ENCODE measurements around the gene GAL3ST2.

The GAL3ST2 gene

DNA sequence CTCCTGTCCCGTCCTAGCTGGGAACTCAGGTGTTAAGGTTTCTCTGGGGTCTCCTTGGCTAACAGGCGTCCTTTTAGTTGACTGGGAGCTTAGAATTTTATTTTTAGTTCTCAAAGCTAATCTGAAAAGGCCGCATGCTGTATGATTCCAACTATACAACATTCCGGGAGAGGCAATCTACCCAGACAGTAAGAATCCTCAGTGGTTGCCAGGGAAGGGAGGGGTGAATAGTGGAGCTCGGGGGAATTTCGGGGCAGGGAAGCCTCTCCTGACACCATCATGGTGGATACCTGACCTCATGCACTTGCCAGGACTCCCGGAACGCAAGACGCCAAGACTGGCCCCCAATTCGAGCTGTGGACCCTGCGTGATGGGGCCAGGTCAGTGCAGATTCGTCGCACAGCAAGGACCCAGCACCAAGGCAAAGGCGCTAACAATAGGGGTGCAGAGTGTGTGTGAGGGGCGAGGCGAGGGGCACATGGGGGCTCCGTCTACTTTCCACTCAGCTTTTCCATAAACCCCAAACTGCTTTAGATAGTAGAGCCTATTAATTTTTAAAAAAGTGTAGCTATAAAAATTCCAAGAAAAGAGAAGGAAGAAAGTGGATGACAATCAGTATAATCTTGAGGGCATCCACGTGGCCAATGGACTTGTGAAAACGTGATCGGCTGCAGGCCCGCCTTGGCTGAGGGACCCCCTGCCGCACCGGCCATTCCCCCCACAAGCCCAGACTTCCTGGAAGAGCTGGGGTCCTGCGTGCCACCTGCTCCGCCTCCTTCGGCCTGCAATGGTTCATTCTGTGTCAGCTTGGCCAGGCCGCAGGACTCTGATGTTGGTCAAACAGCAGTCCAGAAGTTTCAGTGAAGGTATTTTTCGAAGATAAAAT, 64.8 kb downstream of the GAL3ST2 start:
- H3K27me3 ChIP-seq = peaks cover 0 to 11% of the 10 kb centered on the region in 2 donors

DNA sequence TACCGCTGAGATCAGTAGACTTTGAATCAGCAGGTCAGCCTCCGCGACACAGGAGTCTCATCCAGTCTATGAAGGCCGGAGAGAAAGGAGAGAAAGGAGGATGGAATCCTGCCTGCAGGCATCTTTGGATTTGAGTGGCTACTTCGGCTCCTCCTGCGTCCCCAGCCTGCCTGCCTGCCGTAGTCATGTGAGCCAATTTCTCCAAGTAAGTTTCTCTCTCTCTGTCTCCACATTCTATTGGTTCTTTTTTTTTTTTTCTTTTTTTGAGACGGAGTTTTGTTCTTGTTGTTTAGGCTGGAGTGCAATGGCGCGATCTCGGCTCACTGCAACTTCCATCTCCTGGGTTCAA, 65.4 kb downstream of the GAL3ST2 start:
- H3K4me3 ChIP-seq = no peak overlapping the region

More for the DNA sequence above, 64.8 kb downstream of the GAL3ST2 start:
- H3K9me3 ChIP-seq = no peaks in the 10 kb centered on the region
- intact Hi-C loops (cut with DNase I; ENCODE audit: low total_unique reads) = no loop called here
- no peaks in the 10 kb centered on the region for H3K36me3 ChIP-seq
- DNase-seq = no peak
- H3K27ac ChIP-seq = no peak overlapping the region
- TF ChIP-seq, protein P1, sequence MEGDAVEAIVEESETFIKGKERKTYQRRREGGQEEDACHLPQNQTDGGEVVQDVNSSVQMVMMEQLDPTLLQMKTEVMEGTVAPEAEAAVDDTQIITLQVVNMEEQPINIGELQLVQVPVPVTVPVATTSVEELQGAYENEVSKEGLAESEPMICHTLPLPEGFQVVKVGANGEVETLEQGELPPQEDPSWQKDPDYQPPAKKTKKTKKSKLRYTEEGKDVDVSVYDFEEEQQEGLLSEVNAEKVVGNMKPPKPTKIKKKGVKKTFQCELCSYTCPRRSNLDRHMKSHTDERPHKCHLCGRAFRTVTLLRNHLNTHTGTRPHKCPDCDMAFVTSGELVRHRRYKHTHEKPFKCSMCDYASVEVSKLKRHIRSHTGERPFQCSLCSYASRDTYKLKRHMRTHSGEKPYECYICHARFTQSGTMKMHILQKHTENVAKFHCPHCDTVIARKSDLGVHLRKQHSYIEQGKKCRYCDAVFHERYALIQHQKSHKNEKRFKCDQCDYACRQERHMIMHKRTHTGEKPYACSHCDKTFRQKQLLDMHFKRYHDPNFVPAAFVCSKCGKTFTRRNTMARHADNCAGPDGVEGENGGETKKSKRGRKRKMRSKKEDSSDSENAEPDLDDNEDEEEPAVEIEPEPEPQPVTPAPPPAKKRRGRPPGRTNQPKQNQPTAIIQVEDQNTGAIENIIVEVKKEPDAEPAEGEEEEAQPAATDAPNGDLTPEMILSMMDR (IDR thresholded peaks at IDR 0.05) = no peak
- H3K4me3 ChIP-seq = no peak overlapping the region
- peaks cover 0 to 14% (median 9%) of the 10 kb centered on the region in 4 donors for H3K4me1 ChIP-seq

DNA sequence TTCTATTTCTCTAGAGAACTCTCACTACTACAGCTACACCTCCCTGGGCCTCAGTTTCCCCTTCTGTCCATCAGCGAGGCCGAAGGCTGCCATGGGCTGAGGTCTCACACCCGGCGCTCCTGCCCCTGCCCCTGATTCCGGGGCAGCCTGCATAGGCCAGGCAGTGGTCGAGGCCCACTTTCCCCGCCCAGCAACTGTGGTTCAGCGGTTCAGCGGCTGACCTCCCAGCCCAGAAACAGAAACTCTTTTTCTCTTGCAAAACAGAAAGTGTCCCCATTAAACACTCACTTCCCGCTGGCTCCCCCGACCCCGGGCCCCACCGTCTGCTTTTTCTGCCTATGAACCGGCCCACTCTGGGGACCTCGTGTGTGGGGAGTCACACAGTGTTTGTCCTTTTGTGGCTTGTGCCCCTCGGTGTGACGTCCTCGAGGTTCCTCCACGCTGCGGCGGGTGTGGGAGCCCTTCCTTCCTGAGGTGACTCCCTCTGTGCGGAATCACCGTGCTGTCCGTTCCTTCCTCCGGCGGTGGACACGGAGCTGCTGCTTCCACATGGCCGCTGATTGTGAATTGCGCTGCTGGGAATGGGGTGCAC, 66.1 kb downstream of the GAL3ST2 start:
- no peak overlapping the region for H3K4me3 ChIP-seq
- peak; percentile 60 to 81 for DNase-seq
- H3K9me3 ChIP-seq = no peaks in the 10 kb centered on the region
- TF ChIP-seq, protein P1 (IDR thresholded peaks at IDR 0.05) = no peak
- H3K27me3 ChIP-seq = peaks cover 0 to 6% of the 10 kb centered on the region in 2 donors
- H3K4me1 ChIP-seq = peaks cover 0 to 14% (median 9%) of the 10 kb centered on the region in 4 donors
- intact Hi-C loops (cut with DNase I; ENCODE audit: low total_unique reads) = no loop called here
- no peaks in the 10 kb centered on the region for H3K36me3 ChIP-seq
- peak overlapping the region in 1 of 2 donors; percentile 48 for H3K27ac ChIP-seq

More for the DNA sequence above, 65.4 kb downstream of the GAL3ST2 start:
- peaks cover 0 to 11% of the 10 kb centered on the region in 2 donors for H3K27me3 ChIP-seq
- intact Hi-C loops (cut with DNase I; ENCODE audit: low total_unique reads) = no loop called here
- TF ChIP-seq, protein P1 (IDR thresholded peaks at IDR 0.05) = no peak
- H3K27ac ChIP-seq = no peak overlapping the region
- H3K4me1 ChIP-seq = peaks cover 0 to 14% (median 9%) of the 10 kb centered on the region in 4 donors
- no peak for DNase-seq
- no peaks in the 10 kb centered on the region for H3K36me3 ChIP-seq
- H3K9me3 ChIP-seq = no peaks in the 10 kb centered on the region

DNA sequence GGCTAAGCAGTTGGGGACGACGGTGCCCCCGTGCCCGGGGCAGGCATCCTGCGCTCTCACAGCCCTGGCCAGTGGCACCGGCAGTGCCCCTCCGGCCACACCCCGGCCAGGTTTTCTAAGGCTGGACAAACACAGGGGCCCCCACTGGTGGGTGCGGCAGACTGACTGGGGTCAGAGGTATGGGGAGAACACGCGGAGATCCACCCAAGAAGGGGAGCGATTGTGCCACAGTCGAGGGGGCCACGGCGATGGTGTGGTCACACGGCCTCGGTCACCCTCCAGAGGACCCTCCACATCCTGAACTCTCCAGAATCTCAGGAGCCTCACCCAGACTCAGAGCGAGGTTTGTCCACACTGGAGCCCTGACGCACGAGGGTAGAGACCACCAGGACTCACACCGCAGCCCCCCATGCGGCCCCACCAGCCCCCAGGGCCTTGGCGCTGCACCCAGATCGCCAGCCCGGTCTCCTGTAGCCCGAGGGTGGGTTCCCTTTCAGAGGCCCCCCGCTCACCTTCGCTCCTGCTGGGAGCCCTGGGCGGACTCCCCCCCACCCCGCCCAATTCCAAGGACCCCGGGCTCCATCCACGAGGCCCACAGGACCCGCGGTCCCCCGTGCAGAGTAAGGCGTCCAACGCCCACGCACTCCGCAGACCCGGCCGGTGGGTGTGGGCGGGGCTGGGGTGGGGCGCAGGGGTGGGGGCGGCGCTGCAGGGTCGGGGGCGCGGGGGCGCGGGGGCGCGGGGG, 66.9 kb downstream of the GAL3ST2 start:
- TF ChIP-seq, protein P1 (IDR thresholded peaks at IDR 0.05) = no peak
- H3K36me3 ChIP-seq = no peaks in the 10 kb centered on the region
- H3K9me3 ChIP-seq = no peaks in the 10 kb centered on the region
- no peak for DNase-seq
- intact Hi-C loops (cut with DNase I; ENCODE audit: low total_unique reads) = no loop called here
- H3K27me3 ChIP-seq = peaks cover 0 to 3% of the 10 kb centered on the region in 2 donors
- peaks cover 0 to 14% (median 9%) of the 10 kb centered on the region in 4 donors for H3K4me1 ChIP-seq
- peak overlapping the region; percentile 42 to 57 for H3K4me3 ChIP-seq
- peak overlapping the region; percentile 48 to 57 for H3K27ac ChIP-seq

DNA sequence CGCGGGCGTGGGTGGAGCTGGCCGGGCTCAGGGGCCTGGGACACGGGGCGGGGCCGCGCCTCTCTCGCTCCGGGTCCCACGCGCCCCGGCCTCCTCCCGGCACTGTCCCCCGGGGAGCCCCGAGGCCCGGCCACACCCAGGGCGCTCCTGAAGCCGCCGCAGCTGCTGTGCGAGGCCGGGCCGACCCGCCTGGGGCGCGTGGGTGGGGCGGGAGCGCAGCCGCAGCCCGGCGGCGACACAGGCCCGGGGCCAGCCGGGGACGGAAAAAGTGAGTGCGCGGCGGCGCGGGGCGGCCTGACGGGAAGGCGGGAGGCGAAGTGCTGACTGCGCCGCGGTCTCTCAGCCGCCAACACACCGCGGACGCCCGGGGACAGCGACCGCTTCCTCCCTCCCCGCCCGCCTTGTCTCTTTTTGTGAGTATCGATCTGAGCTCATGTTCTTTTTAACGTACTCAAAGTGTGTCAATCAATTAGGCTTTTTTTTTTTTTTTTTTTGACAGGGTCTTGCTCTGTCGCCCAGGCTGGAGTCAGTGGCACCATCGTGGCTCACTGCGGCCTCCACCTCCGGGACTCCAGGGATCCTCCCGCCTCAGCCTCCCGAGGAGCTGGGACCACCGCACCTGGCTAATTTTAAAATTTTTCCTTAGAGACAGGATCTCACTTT, 67.6 kb downstream of the GAL3ST2 start:
- TF ChIP-seq, protein P1 (IDR thresholded peaks at IDR 0.05) = peak in 1 of 2 experiments; percentile 10
- H3K4me1 ChIP-seq = peaks cover 0 to 14% (median 9%) of the 10 kb centered on the region in 4 donors
- H3K27ac ChIP-seq = peak overlapping the region; percentile 48 to 57
- H3K27me3 ChIP-seq = peaks cover 0 to under 1% of the 10 kb centered on the region in 2 donors
- H3K4me3 ChIP-seq = peak overlapping the region; percentile 42 to 57
- no peaks in the 10 kb centered on the region for H3K9me3 ChIP-seq
- H3K36me3 ChIP-seq = no peaks in the 10 kb centered on the region
- peak; percentile 57 to 85 for DNase-seq
- intact Hi-C loops (cut with DNase I; ENCODE audit: low total_unique reads) = no loop called here

Data from tibial artery (tissue), 4 donors.